ENCODE data around the gene GPC5. TPM values are rescaled to one million over a fixed set of nuclear protein-coding genes. Genes with fewer than 3 reads are reported as not detected.

The GPC5 gene
- total and polyA plus RNA-seq, 9 of the 15 experiments (the other 6 are each of a cell fraction or from before 2014, with no cell fraction given), result 0.18 to 0.27 TPM; not detected in 7

DNA sequence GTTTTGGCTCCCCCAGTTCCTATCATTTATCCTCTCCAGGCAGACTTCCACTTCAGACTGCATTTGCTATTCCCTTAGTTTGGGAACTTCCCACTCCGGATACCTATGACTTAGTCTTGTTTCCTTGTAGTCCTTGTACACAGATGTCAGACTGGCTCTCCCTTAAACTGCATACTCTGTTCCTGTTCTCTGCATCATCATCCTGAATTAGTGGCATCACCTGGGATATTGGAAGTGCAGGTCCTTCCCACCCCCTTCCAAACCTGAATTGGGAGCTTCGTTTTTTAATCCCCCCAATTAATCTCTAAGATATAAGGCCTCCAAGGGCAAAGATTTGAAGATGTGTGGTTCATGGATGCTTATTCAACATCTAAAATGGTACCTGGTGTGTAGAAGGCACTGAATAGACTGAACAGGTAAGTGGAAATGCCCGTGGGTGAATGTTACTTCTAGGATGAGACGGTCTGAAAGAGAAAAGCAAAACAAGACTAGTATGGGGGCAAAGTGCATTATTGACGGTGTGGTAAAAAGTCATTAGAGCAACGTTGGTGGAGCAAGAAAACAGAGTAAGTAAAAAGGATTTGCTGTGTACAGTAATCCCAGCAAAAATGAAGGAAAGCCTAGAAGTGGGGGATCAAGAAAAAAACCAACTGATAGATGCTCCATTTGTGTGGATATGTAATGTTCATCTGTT is 41.4 kb upstream of the GPC5 start:
- Histone ChIP-seq H3K27ac (ENCODE audit: extremely low read depth, low read depth, low read length) (peak overlapping the region; percentile 0; the same call in 1 of the 3 replicates), H3K36me3 (ENCODE audit: control insufficient read depth, insufficient read depth, low read length) (peaks cover 64% of the 10 kb centered on the region), H3K9me3 (replicated peaks; ENCODE audit: control insufficient read depth, insufficient read depth, low read depth, low read length) (no peaks in the 10 kb centered on the region), H3K4me1 (replicated peaks in 1 of 2; ENCODE audit: control insufficient read depth in 2 of 2, insufficient read depth in 2 of 2, low read length in 2 of 2) (peaks cover 1 to 8% of the 10 kb centered on the region in 2 experiments; a peak in 4 of 5 replicates), H2AFZ (ENCODE audit: low read depth, low read length) (no peak overlapping the region), H3K79me2 (ENCODE audit: control insufficient read depth, insufficient read depth, low read length) (peaks cover 32% of the 10 kb centered on the region), H3K9me1 (ENCODE audit: control insufficient read depth, insufficient read depth, low read length) (peaks cover 9% of the 10 kb centered on the region), H3K4me2 (ENCODE audit: insufficient read depth, low read length) (no peak overlapping the region), H3K9ac (ENCODE audit: insufficient read depth in 1 of 2, low read depth in 2 of 2, low read length in 2 of 2) (no peak overlapping the region), H4K20me1 (replicated peaks; ENCODE audit: control insufficient read depth, insufficient read depth, low read length) (peaks cover 61% of the 10 kb centered on the region), H3K4me3 (no peak overlapping the region), H3K27me3 (ENCODE audit: control insufficient read depth in 2 of 2, insufficient read depth in 2 of 2, low read length in 2 of 2) (no peaks in the 10 kb centered on the region)
- ATAC-seq (peak; percentile 17), FAIRE-seq (no peak), DNase-seq (ENCODE audit: extremely low read depth in 1 of 4, low spot score in 3 of 4) (peak in 2 of 4 experiments; percentile 41 to 62)
- ChIA-PET POLR2A (interaction anchor here (0.6 to 6.5 kb wide), 23 partner anchors 7 to 1864 kb away, joined by 3 to 99 read pairs (median 5); partner anchors contain the start of gene MIR17HG), CTCF (ENCODE audit: low intra/inter-chr PET ratio) (no interaction called here)
- intact Hi-C loops (cut with micrococcal nuclease) (no loop called here), in situ Hi-C loops (cut with MboI) (no loop called here)
- WGBS (ENCODE audit: insufficient coverage, low coverage, missing lambda C conversion rate), result 50% methylated on average over 6 of the region's 6 CpGs
- TF ChIP-seq, protein P1, sequence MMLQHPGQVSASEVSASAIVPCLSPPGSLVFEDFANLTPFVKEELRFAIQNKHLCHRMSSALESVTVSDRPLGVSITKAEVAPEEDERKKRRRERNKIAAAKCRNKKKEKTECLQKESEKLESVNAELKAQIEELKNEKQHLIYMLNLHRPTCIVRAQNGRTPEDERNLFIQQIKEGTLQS (IDR thresholded peaks at IDR 0.05), result no peak
- TF ChIP-seq, protein P1 (CRISPR knock-in tag; conservative IDR thresholded peaks at IDR 0.05), result peak; percentile 60; the same call in 1 of the 2 replicates
- TF ChIP-seq GABPA (tag; conservative IDR thresholded peaks at IDR 0.05; ENCODE audit: low read depth), result no peak
- TSS peak; percentile 0 for BruUV-seq (replicated peaks)
